Stomach (tissue), 9 donors: ENCODE data around the gene CUX1. TPM values are rescaled to one million over a fixed set of nuclear protein-coding genes. Genes with fewer than 3 reads are reported as not detected.
"Not testable (repeated sequence)": the region's sequence is repeated elsewhere in the genome, so short reads cannot be mapped to it uniquely, and the experiment has no call there.

Experiments used
- DNase-seq, 2 donors: peaks; one replicate each; pipeline versions ENCODE4 v3.0.0 to v3.0.0-alpha.2; 2013 to 2019
- H3K27ac ChIP-seq, 5 donors: fragments of 200-600 bp in 4 of 5; sonication (generic) in 4 of 5; one replicate each; pipeline ENCODE4 v1.5.1; 2013 to 2019; ENCODE audit warnings: mild to moderate bottlenecking in 1 of 5, moderate library complexity in 1 of 5
- H3K27me3 ChIP-seq, 3 donors: fragments of 200-600 bp; sonication (generic); one replicate each; pipeline ENCODE4 v1.5.1; 2017 to 2019; ENCODE audit warnings: mixed run types in 1 of 3
- H3K36me3 ChIP-seq, 4 donors: fragments of 200-600 bp; sonication (generic); 1 replicate in 3 of 4; 2 replicates in 1 of 4; pipeline ENCODE4 v1.5.1; 2016 to 2019
- H3K4me1 ChIP-seq, 4 donors: fragments of 200-600 bp; sonication (generic); one replicate each; pipeline ENCODE4 v1.5.1; 2016 to 2019
- H3K4me3 ChIP-seq, 4 donors: fragments of 200-600 bp; sonication (generic) in 3 of 4; one replicate each; pipeline ENCODE4 v1.5.1; 2016 to 2019; ENCODE audit warnings: mild to moderate bottlenecking in 1 of 4
- H3K9me3 ChIP-seq, 4 donors: fragments of 200-600 bp; sonication (generic); one replicate each; pipeline ENCODE4 v1.5.1; 2016 to 2019
- EP300 ChIP-seq: sonication (generic); formaldehyde crosslinking; IDR thresholded peaks from one replicate; pipeline ENCODE4 v1.6.1; 2017; ENCODE audit warnings: antibody characterized with exemption
- POLR2A ChIP-seq, 4 donors: fragments of 450-650 bp; IDR thresholded peaks; one replicate each; pipeline ENCODE4 v1.6.1; 2016; ENCODE audit warnings: antibody characterized with exemption in 4 of 4, control low read depth in 2 of 4, mild to moderate bottlenecking in 1 of 4, moderate library complexity in 1 of 4
- POLR2AphosphoS5 ChIP-seq, 3 donors: sonication (generic); formaldehyde crosslinking; IDR thresholded peaks; one replicate each; pipeline ENCODE4 v1.6.1; 2016; ENCODE audit warnings: antibody characterized with exemption in 3 of 3
- WGBS, 5 donors: extraction: QIAGEN DNeasy Blood & Tissue Kit in 3 of 5; methylation state at CpG; one replicate each; pipeline versions ENCODE4 v1.1.5 to v1.1.7; 2013 to 2018; 5-methylcytosine and 5-hydroxymethylcytosine counted together
- intact Hi-C: fragments of 100-400 bp; cut with DNase I; formaldehyde crosslinking; loops from one replicate; pipeline ENCODE4 v1.15.1; 2023; ENCODE audit warnings: low total_unique reads
- polyA plus RNA-seq, 3 donors: library from polyadenylated mRNA; stranded (reverse); fragments of 200-250 nt; gene quantifications; one replicate each; pipeline ENCODE4 v1.2.3, GENCODE V29; 2013
- total RNA-seq, 5 donors: library from RNA; depleted of rRNA; stranded (reverse); fragments of >200 nt; gene quantifications; one replicate each; pipeline versions ENCODE4 v1.1.0 to v1.2.3, GENCODE V29; 2014 to 2016
- TF ChIP-seq, protein P1 (sequence below), 7 experiments: fragments of 450-650 bp in 4 of 7; fragments of 200-600 bp in 3 of 7; sonication (generic) in 3 of 7; IDR thresholded peaks; one replicate each; pipeline ENCODE4 v1.5.1; 2016 to 2019; ENCODE audit warnings: antibody characterized with exemption in 7 of 7, control low read depth in 2 of 7, mild to moderate bottlenecking in 1 of 7
- donor health status: healthy with polysubstance abuse.
- donor health status: Bipolar disorder and iron deficiency.
- donor health status: healthy.

Gene CUX1
- total and polyA plus RNA-seq, 8 donors: 24.7 to 201 (median 54.7) TPM

DNA sequence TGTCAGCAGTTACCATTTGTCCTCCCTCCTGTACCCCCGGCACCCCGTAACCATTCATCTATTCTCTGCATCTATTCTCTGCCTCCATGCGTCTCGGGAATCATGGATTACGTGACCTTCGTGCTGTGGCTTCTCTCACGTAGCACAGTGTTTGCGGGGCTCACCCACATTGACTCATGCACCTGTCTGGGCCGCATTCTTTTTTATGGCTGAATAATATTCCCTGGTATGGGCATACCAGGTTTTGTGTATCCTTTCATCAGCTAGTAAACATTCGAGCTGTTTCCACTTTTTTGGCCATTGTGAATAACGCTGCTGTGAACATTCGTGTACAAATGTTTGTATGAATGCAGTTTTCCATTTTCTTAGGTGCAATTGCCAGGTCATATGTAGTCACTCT, 17.7 kb downstream of the CUX1 start:
- no peak for DNase-seq
- Histone ChIP-seq H3K27me3 (no peaks in the 10 kb centered on the region), H3K36me3 (peaks cover 0 to 5% (median 0%) of the 10 kb centered on the region in 4 donors), H3K9me3 (no peaks in the 10 kb centered on the region), H3K4me3 (no peak overlapping the region), H3K27ac (no peak overlapping the region), H3K4me1 (peaks cover 0 to 13% (median 0%) of the 10 kb centered on the region in 4 donors)
- WGBS, 5 donors: 94 to 98% (median 97%) methylated on average over 12 of the region's 12 CpGs
- intact Hi-C loops: no loop called here
- TF ChIP-seq POLR2AphosphoS5 (IDR thresholded peaks at IDR 0.05) (no peak), EP300 (no peak), POLR2A (IDR thresholded peaks at IDR 0.05) (no peak)
- TF ChIP-seq, protein P1, sequence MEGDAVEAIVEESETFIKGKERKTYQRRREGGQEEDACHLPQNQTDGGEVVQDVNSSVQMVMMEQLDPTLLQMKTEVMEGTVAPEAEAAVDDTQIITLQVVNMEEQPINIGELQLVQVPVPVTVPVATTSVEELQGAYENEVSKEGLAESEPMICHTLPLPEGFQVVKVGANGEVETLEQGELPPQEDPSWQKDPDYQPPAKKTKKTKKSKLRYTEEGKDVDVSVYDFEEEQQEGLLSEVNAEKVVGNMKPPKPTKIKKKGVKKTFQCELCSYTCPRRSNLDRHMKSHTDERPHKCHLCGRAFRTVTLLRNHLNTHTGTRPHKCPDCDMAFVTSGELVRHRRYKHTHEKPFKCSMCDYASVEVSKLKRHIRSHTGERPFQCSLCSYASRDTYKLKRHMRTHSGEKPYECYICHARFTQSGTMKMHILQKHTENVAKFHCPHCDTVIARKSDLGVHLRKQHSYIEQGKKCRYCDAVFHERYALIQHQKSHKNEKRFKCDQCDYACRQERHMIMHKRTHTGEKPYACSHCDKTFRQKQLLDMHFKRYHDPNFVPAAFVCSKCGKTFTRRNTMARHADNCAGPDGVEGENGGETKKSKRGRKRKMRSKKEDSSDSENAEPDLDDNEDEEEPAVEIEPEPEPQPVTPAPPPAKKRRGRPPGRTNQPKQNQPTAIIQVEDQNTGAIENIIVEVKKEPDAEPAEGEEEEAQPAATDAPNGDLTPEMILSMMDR (IDR thresholded peaks at IDR 0.05): no peak

DNA sequence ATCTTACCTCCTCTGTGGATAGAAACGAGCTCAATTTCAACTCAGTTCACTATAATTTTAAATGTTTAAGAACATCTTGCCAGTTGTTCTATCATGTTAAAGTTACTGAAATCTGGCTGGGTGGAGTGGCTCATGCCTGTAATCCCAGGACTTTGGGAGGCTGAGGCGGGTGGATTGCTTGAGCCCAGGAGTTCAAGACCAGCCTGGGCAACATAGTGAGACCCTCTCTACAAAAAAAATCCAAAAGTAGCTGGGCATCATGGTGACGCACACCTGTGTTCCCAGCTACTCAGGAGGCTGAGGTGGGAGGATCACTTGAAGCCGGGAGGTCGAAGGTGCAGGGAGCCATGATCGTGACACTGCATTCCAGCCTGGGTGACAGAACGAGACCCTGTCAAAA, 20.0 kb downstream of the CUX1 start:
- intact Hi-C loops, DNase-seq, H3K27ac ChIP-seq, H3K27me3 ChIP-seq, H3K4me3 ChIP-seq, H3K36me3 ChIP-seq, H3K9me3 ChIP-seq: not testable (repeated sequence)
- WGBS, 5 donors: 90 to 97% (median 92%) methylated on average over 7 of the region's 7 CpGs
- H3K4me1 ChIP-seq: peaks cover 0 to 14% (median 0%) of the 10 kb centered on the region in 4 donors

DNA sequence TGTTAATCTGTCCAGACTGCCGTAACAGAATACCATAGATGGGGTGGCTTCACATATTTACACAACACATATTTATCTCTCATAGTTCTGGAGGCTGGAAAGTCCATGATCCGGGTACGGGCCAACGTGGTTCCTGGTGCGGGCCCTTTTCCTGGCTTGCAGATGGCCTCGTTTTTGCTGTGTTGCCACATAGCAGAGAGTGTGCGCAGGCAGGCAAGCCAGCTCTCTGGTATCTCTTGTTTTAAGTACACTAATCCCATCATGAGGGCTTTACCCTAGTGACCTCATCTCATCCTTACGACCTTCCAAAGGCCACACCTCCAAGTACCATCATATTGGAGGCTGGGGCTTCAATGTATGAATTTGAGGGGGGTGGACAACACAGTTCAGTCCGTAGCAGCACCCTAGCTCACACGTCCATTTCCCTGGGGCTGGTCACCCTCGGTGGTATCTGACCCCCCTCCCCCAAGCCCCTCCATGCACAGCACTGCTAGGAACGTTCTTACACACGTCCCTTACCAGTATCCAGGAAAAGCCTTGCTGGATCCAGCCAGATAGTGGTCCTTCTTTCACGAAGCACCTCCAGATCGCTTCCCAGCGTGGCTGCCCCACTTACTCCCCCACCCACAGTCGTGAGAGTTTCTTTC, 21.5 kb downstream of the CUX1 start:
- WGBS, 5 donors: 81 to 87% (median 84%) methylated on average over 17 of the region's 17 CpGs
- Histone ChIP-seq H3K9me3 (no peaks in the 10 kb centered on the region), H3K4me1 (peaks cover 0 to 7% (median 0%) of the 10 kb centered on the region in 4 donors), H3K27ac (no peak overlapping the region), H3K4me3 (no peak overlapping the region), H3K36me3 (no peaks in the 10 kb centered on the region), H3K27me3 (no peaks in the 10 kb centered on the region)
- intact Hi-C loops: no loop called here
- DNase-seq: no peak
- TF ChIP-seq POLR2AphosphoS5 (IDR thresholded peaks at IDR 0.05) (no peak), POLR2A (IDR thresholded peaks at IDR 0.05) (no peak), EP300 (no peak)
- TF ChIP-seq, protein P1 (IDR thresholded peaks at IDR 0.05): no peak

DNA sequence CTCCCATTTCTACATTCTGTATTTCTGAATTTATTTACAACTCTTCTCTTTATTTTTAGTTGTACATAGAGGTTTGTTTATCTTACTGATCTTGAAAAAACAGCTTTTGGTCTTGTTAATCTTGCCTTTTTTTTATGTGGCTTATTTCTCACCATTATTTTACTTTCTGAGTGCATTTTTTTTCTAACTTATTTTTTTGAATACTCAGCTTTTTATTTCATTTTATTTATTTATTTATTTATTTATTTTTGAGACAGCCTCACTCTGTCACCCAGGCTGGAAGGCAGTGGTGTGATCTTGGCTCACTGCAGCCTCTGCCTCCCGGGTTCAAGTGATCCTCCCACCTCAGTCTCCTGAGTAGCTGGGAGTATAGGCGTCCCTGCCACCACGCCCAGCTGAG, 23.9 kb downstream of the CUX1 start:
- intact Hi-C loops: no loop called here
- H3K27me3 ChIP-seq: no peaks in the 10 kb centered on the region
- TF ChIP-seq, protein P1 (IDR thresholded peaks at IDR 0.05): no peak
- TF ChIP-seq EP300 (no peak), POLR2AphosphoS5 (IDR thresholded peaks at IDR 0.05) (no peak), POLR2A (IDR thresholded peaks at IDR 0.05) (no peak)
- WGBS, 5 donors: 75 to 82% (median 76%) methylated on average over 3 of the region's 3 CpGs
- peaks cover 0 to 7% (median 0%) of the 10 kb centered on the region in 4 donors for H3K4me1 ChIP-seq
- H3K36me3 ChIP-seq: no peaks in the 10 kb centered on the region
- H3K27ac ChIP-seq: no peak overlapping the region
- H3K4me3 ChIP-seq: no peak overlapping the region
- DNase-seq: no peak
- peaks cover 0 to under 1% (median 0%) of the 10 kb centered on the region in 4 donors for H3K9me3 ChIP-seq
